GM23338 (cell line): ENCODE measurements around the gene FBXL20. TPM values are rescaled to one million over a fixed set of nuclear protein-coding genes. Genes with fewer than 3 reads are reported as not detected.

Experiments
- ATAC-seq: fragments of 200-7000 bp; cut with Tn5 transposase; 3 replicates; pipeline ENCODE4 v1.9.1; 2020
- DNase-seq: peaks from one replicate; pipeline ENCODE4 v3.0.0-alpha.2; 2015; ENCODE audit warnings: low spot score
- H2AFZ ChIP-seq: fragments of 200-600 bp; sonication (generic); 2 replicates; pipeline ENCODE4 v1.8.0; 2016; ENCODE audit warnings: antibody characterized with exemption, mild to moderate bottlenecking, moderate library complexity
- H3F3A ChIP-seq: fragments of 200-600 bp; sonication (generic); replicated peaks from 2 replicates; pipeline ENCODE4 v1.8.0; 2017; ENCODE audit warnings: antibody characterized with exemption, mixed run types, low read depth
- H3K27ac ChIP-seq: fragments of 200-600 bp; sonication (generic); 2 replicates; pipeline ENCODE4 v1.6.1; 2016; ENCODE audit warnings: low read depth
- H3K27me3 ChIP-seq: fragments of 200-600 bp; sonication (generic); 2 replicates; pipeline ENCODE4 v1.8.0; 2016; ENCODE audit warnings: mild to moderate bottlenecking, mixed run types, moderate library complexity; ENCODE audit not compliant: insufficient read depth
- H3K36me3 ChIP-seq: fragments of 200-600 bp; sonication (generic); 2 replicates; pipeline ENCODE4 v1.8.0; 2016; ENCODE audit warnings: mild to moderate bottlenecking; ENCODE audit not compliant: insufficient read depth
- H3K4me1 ChIP-seq: fragments of 200-600 bp; sonication (generic); 2 replicates; pipeline ENCODE4 v1.8.0; 2016; ENCODE audit warnings: mild to moderate bottlenecking, moderate library complexity; ENCODE audit not compliant: insufficient read depth
- H3K4me2 ChIP-seq: fragments of 200-600 bp; sonication (generic); 2 replicates; pipeline ENCODE4 v1.7.1; 2017; ENCODE audit warnings: mixed run types
- H3K4me3 ChIP-seq: fragments of 200-600 bp; sonication (generic); 2 replicates; pipeline ENCODE4 v1.6.1; 2016; ENCODE audit warnings: mixed run types
- H3K79me2 ChIP-seq: fragments of 200-600 bp; sonication (generic); replicated peaks from 2 replicates; pipeline ENCODE4 v1.8.0; 2017; ENCODE audit warnings: mild to moderate bottlenecking; ENCODE audit not compliant: insufficient read depth
- H3K9me2 ChIP-seq: fragments of 200-600 bp; sonication (generic); 2 replicates; pipeline ENCODE4 v1.8.0; 2017; ENCODE audit not compliant: insufficient read depth
- H4K20me1 ChIP-seq: fragments of 200-600 bp; sonication (generic); replicated peaks from 2 replicates; pipeline ENCODE4 v1.8.0; 2017; ENCODE audit warnings: mild to moderate bottlenecking; ENCODE audit not compliant: insufficient read depth
- H3K27ac Mint-ChIP-seq: 2 replicates; pipeline ENCODE4 v1.8.0; 2020; ENCODE audit warnings: inconsistent platforms, mild to moderate bottlenecking, moderate library complexity, mixed read lengths
- H3K27me3 Mint-ChIP-seq: 3 replicates; pipeline ENCODE4 v1.8.0; 2022; ENCODE audit warnings: low read depth, mild to moderate bottlenecking, moderate library complexity, mixed read lengths, inconsistent platforms; ENCODE audit not compliant: insufficient read depth, poor library complexity
- H3K36me3 Mint-ChIP-seq: 3 replicates; pipeline ENCODE4 v1.8.0; 2021; ENCODE audit warnings: low read depth, mild to moderate bottlenecking, inconsistent platforms, moderate library complexity, mixed read lengths
- H3K4me1 Mint-ChIP-seq: 3 replicates; pipeline ENCODE4 v1.8.0; 2020; ENCODE audit warnings: mild to moderate bottlenecking, inconsistent platforms, mixed read lengths
- H3K4me3 Mint-ChIP-seq: 3 replicates; pipeline ENCODE4 v1.8.0; 2021; ENCODE audit warnings: moderate library complexity, mild to moderate bottlenecking, inconsistent platforms, mixed read lengths
- H3K9me3 Mint-ChIP-seq: 3 replicates; pipeline ENCODE4 v1.8.0; 2020; ENCODE audit warnings: moderate library complexity, mild to moderate bottlenecking, inconsistent platforms, mixed read lengths
- CREB1 ChIP-seq: fragments of 250-450 bp; sonication (Bioruptor Pico); IDR thresholded peaks from 2 replicates; pipeline ENCODE4 v1.5.0; 2020; ENCODE audit warnings: low read depth, mild to moderate bottlenecking, moderate library complexity
- CTCF ChIP-seq, 2 experiments: fragments of 200-600 bp in 1 of 2; sonication (generic) in 1 of 2; conservative IDR thresholded peaks; 2 replicates each; pipeline versions ENCODE4 v1.5.1 to v1.6.1; 2016 to 2017; ENCODE audit warnings: antibody characterized with exemption in 2 of 2, low read depth in 2 of 2, mild to moderate bottlenecking in 2 of 2, moderate library complexity in 1 of 2
- EZH2 ChIP-seq: fragments of 200-600 bp; sonication (generic); IDR thresholded peaks from one replicate; pipeline ENCODE4 v1.8.0; 2017; ENCODE audit warnings: antibody characterized with exemption, mild to moderate bottlenecking, low read depth; ENCODE audit not compliant: unreplicated experiment
- EZH2phosphoT487 ChIP-seq: fragments of 200-600 bp; sonication (generic); IDR thresholded peaks from one replicate; pipeline ENCODE4 v1.8.1; 2018; ENCODE audit warnings: antibody characterized with exemption; ENCODE audit not compliant: unreplicated experiment
- JUNB ChIP-seq: IDR thresholded peaks from one replicate; pipeline ENCODE4 v1.6.1; 2016; ENCODE audit warnings: antibody characterized with exemption; ENCODE audit not compliant: unreplicated experiment
- NANOG ChIP-seq: IDR thresholded peaks from 2 replicates; pipeline ENCODE4 v1.6.1; 2016; ENCODE audit warnings: antibody characterized with exemption, borderline replicate concordance
- POLR2AphosphoS5 ChIP-seq: IDR thresholded peaks from 2 replicates; pipeline ENCODE4 v1.6.1; 2016; ENCODE audit warnings: antibody characterized with exemption, low read depth
- REST ChIP-seq: IDR thresholded peaks from one replicate; pipeline ENCODE4 v1.6.1; 2018; ENCODE audit warnings: antibody characterized with exemption; ENCODE audit not compliant: unreplicated experiment
- STAT1 ChIP-seq: IDR thresholded peaks from one replicate; pipeline ENCODE4 v1.6.1; 2016; ENCODE audit warnings: antibody characterized with exemption; ENCODE audit not compliant: unreplicated experiment
- ZNF114 ChIP-seq: fragments of 250-450 bp; sonication (Bioruptor Pico); IDR thresholded peaks from 2 replicates; pipeline ENCODE4 v1.5.0; 2020; ENCODE audit warnings: mild to moderate bottlenecking, moderate library complexity
- ZNF331 ChIP-seq: fragments of 250-450 bp; sonication (Bioruptor Pico); IDR thresholded peaks from 2 replicates; pipeline ENCODE4 v1.5.0; 2020; ENCODE audit warnings: low read depth, mild to moderate bottlenecking, moderate library complexity
- polyA plus RNA-seq: library from polyadenylated mRNA; unstranded; fragments of >200 nt; fragmentation: Nextera tagmentation; extraction: Ambion mirVana; gene quantifications from 2 replicates; pipeline ENCODE4 v1.2.1, GENCODE V29; 2016
- total RNA-seq: library from RNA; depleted of rRNA; stranded (reverse); fragments of >200 nt; shearing (Covaris generic); gene quantifications from 2 replicates; pipeline ENCODE4 v1.2.3, GENCODE V29; 2014
- TF ChIP-seq, protein P1 (sequence below): fragments of 250-450 bp; sonication (Bioruptor Pico); IDR thresholded peaks from 2 replicates; pipeline ENCODE4 v1.5.0; 2020; ENCODE audit warnings: mild to moderate bottlenecking, moderate library complexity
- TF ChIP-seq, protein P2 (sequence below): IDR thresholded peaks from 2 replicates; pipeline ENCODE4 v1.6.1; 2016; ENCODE audit warnings: antibody characterized with exemption

Gene FBXL20
- total and polyA plus RNA-seq, 2 experiments from 2014 or later: 2.9 to 6.9 TPM

- no peaks in the 10 kb centered on the region for H3K27me3 ChIP-seq
- H3K4me3 ChIP-seq: no peak overlapping the region
- no peak for DNase-seq
- H3K79me2 ChIP-seq: no peaks in the 10 kb centered on the region
- TF ChIP-seq, protein P1, sequence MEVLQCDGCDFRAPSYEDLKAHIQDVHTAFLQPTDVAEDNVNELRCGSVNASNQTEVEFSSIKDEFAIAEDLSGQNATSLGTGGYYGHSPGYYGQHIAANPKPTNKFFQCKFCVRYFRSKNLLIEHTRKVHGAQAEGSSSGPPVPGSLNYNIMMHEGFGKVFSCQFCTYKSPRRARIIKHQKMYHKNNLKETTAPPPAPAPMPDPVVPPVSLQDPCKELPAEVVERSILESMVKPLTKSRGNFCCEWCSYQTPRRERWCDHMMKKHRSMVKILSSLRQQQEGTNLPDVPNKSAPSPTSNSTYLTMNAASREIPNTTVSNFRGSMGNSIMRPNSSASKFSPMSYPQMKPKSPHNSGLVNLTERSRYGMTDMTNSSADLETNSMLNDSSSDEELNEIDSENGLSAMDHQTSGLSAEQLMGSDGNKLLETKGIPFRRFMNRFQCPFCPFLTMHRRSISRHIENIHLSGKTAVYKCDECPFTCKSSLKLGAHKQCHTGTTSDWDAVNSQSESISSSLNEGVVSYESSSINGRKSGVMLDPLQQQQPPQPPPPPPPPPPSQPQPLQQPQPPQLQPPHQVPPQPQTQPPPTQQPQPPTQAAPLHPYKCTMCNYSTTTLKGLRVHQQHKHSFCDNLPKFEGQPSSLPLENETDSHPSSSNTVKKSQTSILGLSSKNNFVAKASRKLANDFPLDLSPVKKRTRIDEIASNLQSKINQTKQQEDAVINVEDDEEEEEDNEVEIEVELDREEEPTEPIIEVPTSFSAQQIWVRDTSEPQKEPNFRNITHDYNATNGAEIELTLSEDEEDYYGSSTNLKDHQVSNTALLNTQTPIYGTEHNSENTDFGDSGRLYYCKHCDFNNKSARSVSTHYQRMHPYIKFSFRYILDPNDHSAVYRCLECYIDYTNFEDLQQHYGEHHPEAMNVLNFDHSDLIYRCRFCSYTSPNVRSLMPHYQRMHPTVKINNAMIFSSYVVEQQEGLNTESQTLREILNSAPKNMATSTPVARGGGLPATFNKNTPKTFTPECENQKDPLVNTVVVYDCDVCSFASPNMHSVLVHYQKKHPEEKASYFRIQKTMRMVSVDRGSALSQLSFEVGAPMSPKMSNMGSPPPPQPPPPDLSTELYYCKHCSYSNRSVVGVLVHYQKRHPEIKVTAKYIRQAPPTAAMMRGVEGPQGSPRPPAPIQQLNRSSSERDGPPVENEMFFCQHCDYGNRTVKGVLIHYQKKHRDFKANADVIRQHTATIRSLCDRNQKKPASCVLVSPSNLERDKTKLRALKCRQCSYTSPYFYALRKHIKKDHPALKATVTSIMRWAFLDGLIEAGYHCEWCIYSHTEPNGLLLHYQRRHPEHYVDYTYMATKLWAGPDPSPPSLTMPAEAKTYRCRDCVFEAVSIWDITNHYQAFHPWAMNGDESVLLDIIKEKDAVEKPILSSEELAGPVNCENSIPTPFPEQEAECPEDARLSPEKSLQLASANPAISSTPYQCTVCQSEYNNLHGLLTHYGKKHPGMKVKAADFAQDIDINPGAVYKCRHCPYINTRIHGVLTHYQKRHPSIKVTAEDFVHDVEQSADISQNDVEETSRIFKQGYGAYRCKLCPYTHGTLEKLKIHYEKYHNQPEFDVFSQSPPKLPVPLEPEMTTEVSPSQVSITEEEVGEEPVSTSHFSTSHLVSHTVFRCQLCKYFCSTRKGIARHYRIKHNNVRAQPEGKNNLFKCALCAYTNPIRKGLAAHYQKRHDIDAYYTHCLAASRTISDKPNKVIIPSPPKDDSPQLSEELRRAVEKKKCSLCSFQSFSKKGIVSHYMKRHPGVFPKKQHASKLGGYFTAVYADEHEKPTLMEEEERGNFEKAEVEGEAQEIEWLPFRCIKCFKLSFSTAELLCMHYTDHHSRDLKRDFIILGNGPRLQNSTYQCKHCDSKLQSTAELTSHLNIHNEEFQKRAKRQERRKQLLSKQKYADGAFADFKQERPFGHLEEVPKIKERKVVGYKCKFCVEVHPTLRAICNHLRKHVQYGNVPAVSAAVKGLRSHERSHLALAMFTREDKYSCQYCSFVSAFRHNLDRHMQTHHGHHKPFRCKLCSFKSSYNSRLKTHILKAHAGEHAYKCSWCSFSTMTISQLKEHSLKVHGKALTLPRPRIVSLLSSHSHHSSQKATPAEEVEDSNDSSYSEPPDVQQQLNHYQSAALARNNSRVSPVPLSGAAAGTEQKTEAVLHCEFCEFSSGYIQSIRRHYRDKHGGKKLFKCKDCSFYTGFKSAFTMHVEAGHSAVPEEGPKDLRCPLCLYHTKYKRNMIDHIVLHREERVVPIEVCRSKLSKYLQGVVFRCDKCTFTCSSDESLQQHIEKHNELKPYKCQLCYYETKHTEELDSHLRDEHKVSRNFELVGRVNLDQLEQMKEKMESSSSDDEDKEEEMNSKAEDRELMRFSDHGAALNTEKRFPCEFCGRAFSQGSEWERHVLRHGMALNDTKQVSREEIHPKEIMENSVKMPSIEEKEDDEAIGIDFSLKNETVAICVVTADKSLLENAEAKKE: no peak
- TF ChIP-seq CREB1 (no peak), REST (no peak), EZH2 (no peak), JUNB (no peak), NANOG (no peak), CTCF (conservative IDR thresholded peaks at IDR 0.05; ENCODE audit: low read depth in 2 of 2) (no peak), STAT1 (no peak), ZNF114 (CRISPR knock-in tag) (no peak), ZNF331 (CRISPR knock-in tag) (no peak), POLR2AphosphoS5 (no peak), EZH2phosphoT487 (no peak)
- TF ChIP-seq, protein P2, sequence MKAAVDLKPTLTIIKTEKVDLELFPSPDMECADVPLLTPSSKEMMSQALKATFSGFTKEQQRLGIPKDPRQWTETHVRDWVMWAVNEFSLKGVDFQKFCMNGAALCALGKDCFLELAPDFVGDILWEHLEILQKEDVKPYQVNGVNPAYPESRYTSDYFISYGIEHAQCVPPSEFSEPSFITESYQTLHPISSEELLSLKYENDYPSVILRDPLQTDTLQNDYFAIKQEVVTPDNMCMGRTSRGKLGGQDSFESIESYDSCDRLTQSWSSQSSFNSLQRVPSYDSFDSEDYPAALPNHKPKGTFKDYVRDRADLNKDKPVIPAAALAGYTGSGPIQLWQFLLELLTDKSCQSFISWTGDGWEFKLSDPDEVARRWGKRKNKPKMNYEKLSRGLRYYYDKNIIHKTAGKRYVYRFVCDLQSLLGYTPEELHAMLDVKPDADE: no peak
- no peaks in the 10 kb centered on the region for H3K27me3 Mint-ChIP-seq
- no peak overlapping the region for H3K4me2 ChIP-seq
- H3K9me2 ChIP-seq: no peaks in the 10 kb centered on the region
- no peaks in the 10 kb centered on the region for H3F3A ChIP-seq
- H3K4me3 Mint-ChIP-seq: no peak overlapping the region
- no peaks in the 10 kb centered on the region for H3K9me3 Mint-ChIP-seq
- H3K4me1 ChIP-seq: no peaks in the 10 kb centered on the region
- no peak overlapping the region for H3K27ac ChIP-seq
- no peaks in the 10 kb centered on the region for H3K36me3 ChIP-seq
- H4K20me1 ChIP-seq: no peaks in the 10 kb centered on the region
- no peak overlapping the region for H3K27ac Mint-ChIP-seq
- no peak for ATAC-seq
- H2AFZ ChIP-seq: no peak overlapping the region
- H3K36me3 Mint-ChIP-seq: no peaks in the 10 kb centered on the region
- H3K4me1 Mint-ChIP-seq: no peaks in the 10 kb centered on the region
Observed at GRCh38 chr17:39385040-39385439, 16.4 kb downstream of the FBXL20 start.
